Testis (tissue), 2 donors: ENCODE measurements around the gene SPATA6L.

Source experiments
- POLR2A ChIP-seq: fragments of 450-650 bp; IDR thresholded peaks from one replicate; pipeline ENCODE4 v1.6.1; 2017; ENCODE audit warnings: antibody characterized with exemption, mild to moderate bottlenecking, moderate library complexity
- TF ChIP-seq, protein P1 (sequence below), 3 experiments: fragments of 450-650 bp in 2 of 3; fragments of 200-600 bp in 1 of 3; sonication (generic) in 1 of 3; IDR thresholded peaks; one replicate each; pipeline ENCODE4 v1.5.1; 2016 to 2019; ENCODE audit warnings: antibody characterized with exemption in 3 of 3, mild to moderate bottlenecking in 2 of 3, moderate library complexity in 1 of 3

DNA sequence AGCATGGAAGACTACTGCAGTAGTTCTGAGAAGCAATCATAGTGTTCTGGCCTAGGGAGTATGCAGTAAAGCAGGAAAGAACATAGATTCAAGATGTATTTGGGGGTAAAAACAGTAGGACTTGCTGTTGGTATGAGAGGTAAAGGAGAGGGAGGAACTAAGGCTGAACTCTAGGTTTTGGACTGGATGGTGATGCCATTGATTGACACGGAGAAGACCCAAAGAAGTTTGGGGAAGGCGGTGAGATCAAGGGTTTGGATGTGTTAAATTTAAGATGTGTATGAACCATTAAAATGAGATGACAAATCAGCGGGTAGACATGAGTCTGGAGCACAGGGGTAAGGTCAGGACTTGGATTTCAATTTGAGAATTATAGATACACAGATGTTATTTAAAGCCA, 11.1 kb upstream of the SPATA6L start:
- TF ChIP-seq, protein P1, sequence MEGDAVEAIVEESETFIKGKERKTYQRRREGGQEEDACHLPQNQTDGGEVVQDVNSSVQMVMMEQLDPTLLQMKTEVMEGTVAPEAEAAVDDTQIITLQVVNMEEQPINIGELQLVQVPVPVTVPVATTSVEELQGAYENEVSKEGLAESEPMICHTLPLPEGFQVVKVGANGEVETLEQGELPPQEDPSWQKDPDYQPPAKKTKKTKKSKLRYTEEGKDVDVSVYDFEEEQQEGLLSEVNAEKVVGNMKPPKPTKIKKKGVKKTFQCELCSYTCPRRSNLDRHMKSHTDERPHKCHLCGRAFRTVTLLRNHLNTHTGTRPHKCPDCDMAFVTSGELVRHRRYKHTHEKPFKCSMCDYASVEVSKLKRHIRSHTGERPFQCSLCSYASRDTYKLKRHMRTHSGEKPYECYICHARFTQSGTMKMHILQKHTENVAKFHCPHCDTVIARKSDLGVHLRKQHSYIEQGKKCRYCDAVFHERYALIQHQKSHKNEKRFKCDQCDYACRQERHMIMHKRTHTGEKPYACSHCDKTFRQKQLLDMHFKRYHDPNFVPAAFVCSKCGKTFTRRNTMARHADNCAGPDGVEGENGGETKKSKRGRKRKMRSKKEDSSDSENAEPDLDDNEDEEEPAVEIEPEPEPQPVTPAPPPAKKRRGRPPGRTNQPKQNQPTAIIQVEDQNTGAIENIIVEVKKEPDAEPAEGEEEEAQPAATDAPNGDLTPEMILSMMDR (IDR thresholded peaks at IDR 0.05), result no peak
- no peak for TF ChIP-seq POLR2A
